HCT116 (cell line): ENCODE measurements around the gene HRK. TPM values are rescaled to one million over a fixed set of nuclear protein-coding genes. Genes with fewer than 3 reads are reported as not detected.

Experiments
- ATAC-seq: fragments of 200-7000 bp; cut with Tn5 transposase; 2 replicates; pipeline ENCODE4 v1.9.1; 2020; ENCODE audit warnings: mild to moderate bottlenecking, moderate library complexity
- BruUV-seq: library from RNA; stranded (reverse); fragments of 400-500 nt; replicated peaks from 2 replicates; lab custom pipeline; 2021; lab: Mats Ljungman, UMichigan
- CTCF ChIA-PET: fragments of 300-600 bp; sonication (Branson Sonifier 250); formaldehyde crosslinking; loops from one replicate; lab custom pipeline; 2021; ENCODE audit warnings: antibody characterized with exemption; lab: Charles Lee
- POLR2A ChIA-PET: fragments of 300-600, 350-600 bp; sonication (Branson Sonifier 250); formaldehyde crosslinking; loops from one replicate; lab custom pipeline; 2021; ENCODE audit warnings: antibody characterized with exemption; lab: Charles Lee
- RAD21 ChIA-PET, 2 experiments: fragments of 300-600 bp; sonication (Branson Sonifier 250); formaldehyde crosslinking; loops; one replicate each; lab custom pipeline; 2023; ENCODE audit warnings: low total read pairs in 2 of 2; ENCODE audit not compliant: uncharacterized antibody in 2 of 2, unreplicated experiment in 2 of 2, low non-redundant PET in 1 of 2; lab: Charles Lee
- DNase-seq: peaks from one replicate; pipeline ENCODE4 v3.0.0-alpha.2; 2010; ENCODE audit warnings: low read depth, low spot score
- H2AFZ ChIP-seq: fragments of 200-600 bp; shearing (Covaris generic), sonication (generic); 2 replicates; pipeline ENCODE4 v1.6.1; 2017; ENCODE audit warnings: low read depth, mixed run types, mixed read lengths, antibody characterized with exemption, low read length; ENCODE audit not compliant: poor library complexity, severe bottlenecking
- H3K27ac ChIP-seq: 2 replicates; pipeline ENCODE4 v1.5.1; 2012; ENCODE audit warnings: low read depth, low read length
- H3K27me3 ChIP-seq: fragments of 200-600 bp; sonication (generic); 2 replicates; pipeline ENCODE4 v1.6.1; 2016; ENCODE audit warnings: mixed run types, low read length, mixed read lengths; ENCODE audit not compliant: insufficient read depth
- H3K36me3 ChIP-seq, 2 experiments: fragments of 200-500 bp in 1 of 2; fragments of 200-600 bp in 1 of 2; sonication (Bioruptor generic) in 1 of 2; sonication (generic) in 1 of 2; 2 replicates each; pipeline versions ENCODE4 v1.5.1 to v1.6.1; 2014 to 2016; ENCODE audit warnings: low read length in 2 of 2, inconsistent platforms in 1 of 2, mixed read lengths in 1 of 2, mixed run types in 1 of 2; ENCODE audit not compliant: insufficient read depth in 2 of 2, control insufficient read depth in 1 of 2
- H3K4me1 ChIP-seq, 2 experiments: fragments of 200-600 bp in 1 of 2; sonication (generic) in 1 of 2; 2 replicates each; pipeline versions ENCODE4 v1.5.1 to v1.6.1; 2012 to 2017; ENCODE audit warnings: low read length in 2 of 2, inconsistent platforms in 1 of 2, mild to moderate bottlenecking in 1 of 2, mixed read lengths in 1 of 2, mixed run types in 1 of 2, moderate library complexity in 1 of 2; ENCODE audit not compliant: insufficient read depth in 2 of 2, control insufficient read depth in 1 of 2
- H3K4me2 ChIP-seq: fragments of 200-600 bp; sonication (generic); 2 replicates; pipeline ENCODE4 v1.6.1; 2017; ENCODE audit warnings: mixed run types, low read length, mixed read lengths
- H3K4me3 ChIP-seq, 2 experiments: fragments of 200-600 bp in 1 of 2; sonication (generic) in 1 of 2; replicated peaks in 1 of 2; 2 replicates each; pipeline ENCODE4 v1.5.1; 2011 to 2016; ENCODE audit warnings: low read length in 2 of 2, control low read depth in 1 of 2, low read depth in 1 of 2, mild to moderate bottlenecking in 1 of 2, mixed read lengths in 1 of 2, mixed run types in 1 of 2
- H3K79me2 ChIP-seq: fragments of 200-600 bp; sonication (generic); 2 replicates; pipeline ENCODE4 v1.6.1; 2017; ENCODE audit warnings: mild to moderate bottlenecking, mixed run types, low read length, moderate library complexity, mixed read lengths; ENCODE audit not compliant: insufficient read depth
- H3K9ac ChIP-seq: fragments of 200-600 bp; sonication (generic); 2 replicates; pipeline ENCODE4 v1.6.1; 2016; ENCODE audit warnings: low read length, mixed read lengths
- H3K9me2 ChIP-seq: fragments of 200-600 bp; sonication (generic), shearing (Covaris generic); 2 replicates; pipeline ENCODE4 v1.6.1; 2017; ENCODE audit warnings: mixed run types, mild to moderate bottlenecking, moderate library complexity; ENCODE audit not compliant: insufficient read depth
- H3K9me3 ChIP-seq, 2 experiments: fragments of 200-500 bp in 1 of 2; fragments of 200-600 bp in 1 of 2; sonication (Bioruptor generic) in 1 of 2; sonication (generic) in 1 of 2; 2 replicates each; pipeline ENCODE4 v1.6.1; 2014 to 2017; ENCODE audit warnings: low read length in 2 of 2, mixed read lengths in 2 of 2, inconsistent platforms in 1 of 2, low read depth in 1 of 2, mild to moderate bottlenecking in 1 of 2, mixed run types in 1 of 2, moderate library complexity in 1 of 2; ENCODE audit not compliant: control insufficient read depth in 1 of 2, insufficient read depth in 1 of 2
- H4K20me1 ChIP-seq: fragments of 200-600 bp; sonication (generic), shearing (Covaris generic); 2 replicates; pipeline ENCODE4 v1.6.1; 2017; ENCODE audit warnings: mixed run types, mild to moderate bottlenecking, moderate library complexity; ENCODE audit not compliant: insufficient read depth
- ATF3 ChIP-seq: IDR thresholded peaks from 2 replicates; pipeline ENCODE4 v1.6.1; 2012
- CBX3 ChIP-seq: IDR thresholded peaks from 2 replicates; pipeline ENCODE4 v1.6.1; 2012; ENCODE audit warnings: low read depth
- EGR1 ChIP-seq: IDR thresholded peaks from 2 replicates; pipeline ENCODE4 v1.6.1; 2012; ENCODE audit warnings: low read depth
- JUND ChIP-seq: IDR thresholded peaks from 2 replicates; pipeline ENCODE4 v1.6.1; 2012
- MAX ChIP-seq: IDR thresholded peaks from 2 replicates; pipeline ENCODE4 v1.6.1; 2012
- POLR2A ChIP-seq: IDR thresholded peaks from 2 replicates; pipeline ENCODE4 v1.7.0; 2011; ENCODE audit warnings: borderline replicate concordance; ENCODE audit not compliant: insufficient read depth, insufficient read length; ENCODE audit errors: extremely low read depth
- POLR2AphosphoS5 ChIP-seq: IDR thresholded peaks from 2 replicates; pipeline ENCODE4 v1.6.1; 2011; ENCODE audit warnings: mild to moderate bottlenecking, low read depth, low read length, moderate library complexity
- RAD21 ChIP-seq: IDR thresholded peaks from 2 replicates; pipeline ENCODE4 v1.6.1; 2012; ENCODE audit warnings: low read depth, mild to moderate bottlenecking
- REST ChIP-seq: IDR thresholded peaks from 2 replicates; pipeline ENCODE4 v1.6.1; 2012; ENCODE audit warnings: low read depth
- SIN3A ChIP-seq: IDR thresholded peaks from 2 replicates; pipeline ENCODE4 v1.6.1; 2012; ENCODE audit warnings: low read depth
- SP1 ChIP-seq: IDR thresholded peaks from 2 replicates; pipeline ENCODE4 v1.6.1; 2012; ENCODE audit warnings: low read depth
- ZBTB33 ChIP-seq: IDR thresholded peaks from 2 replicates; pipeline ENCODE4 v1.6.1; 2011; ENCODE audit warnings: mild to moderate bottlenecking, low read length, moderate library complexity; ENCODE audit not compliant: insufficient replicate concordance; ENCODE audit errors: extremely low read depth
- intact Hi-C: fragments of 100-400 bp; cut with micrococcal nuclease; formaldehyde crosslinking; loops from 2 replicates; pipeline ENCODE4 v1.10.0; 2022
- total RNA-seq: library from RNA; stranded (reverse); gene quantifications from one replicate; pipeline ENCODE4 v1.2.1, GENCODE V29; 2021; ENCODE audit not compliant: unreplicated experiment

The HRK gene
- total RNA-seq, 1 experiment from 2014 or later, result 4.3 TPM

- BruUV-seq, result no TSS peak
- Histone ChIP-seq H3K79me2 (no peaks in the 10 kb centered on the region), H2AFZ (no peak overlapping the region), H3K27me3 (no peaks in the 10 kb centered on the region), H3K9ac (no peak overlapping the region), H4K20me1 (no peaks in the 10 kb centered on the region)
- RAD21 ChIA-PET, result no interaction called here
- intact Hi-C loops, result no loop called here
- TF ChIP-seq POLR2A (no peak), JUND (no peak), RAD21 (no peak), CBX3 (no peak), ZBTB33 (no peak), REST (no peak), POLR2AphosphoS5 (no peak), SIN3A (no peak), MAX (no peak), EGR1 (no peak), ATF3 (no peak), SP1 (no peak)
- TF ChIP-seq, all 23 proteins: peak for 0
- Histone ChIP-seq H3K4me2 (no peak overlapping the region), H3K36me3 (no peaks in the 10 kb centered on the region), H3K9me3 (no peaks in the 10 kb centered on the region), H3K4me3 (no peak overlapping the region), H3K9me2 (no peaks in the 10 kb centered on the region), H3K27ac (no peak overlapping the region), H3K4me1 (peaks cover 8 to 10% of the 10 kb centered on the region in 2 experiments; a peak in 3 of 4 replicates)
- no peak for ATAC-seq
- ChIA-PET CTCF (no interaction called here), POLR2A (no interaction called here)
- no peak for DNase-seq
Measured at GRCh38 chr12:116852303-116852702, 28.9 kb downstream of the HRK start.
